Smooth muscle cell of the coronary artery (primary cell): ENCODE measurements around the gene CAPZB. TPM values are rescaled to one million over a fixed set of nuclear protein-coding genes. Genes with fewer than 3 reads are reported as not detected.

Experiments
- total RNA-seq: library from RNA; depleted of rRNA; stranded (reverse); fragments of >200 nt; gene quantifications from 2 replicates; pipeline ENCODE4 v1.2.3, GENCODE V29; 2014; ENCODE audit warnings: low replicate concordance

The CAPZB gene
- 99.0 and 126 TPM in 2 replicates for total RNA-seq

GRCh38 chr1:19485362-19486187, at the start of gene CAPZB:
Gene CAPZB (minus strand): TSS chr1:19485539. CDS start chr1:19485438, 101 bp downstream.

GRCh38 chr1:19311931-19312781, 173.2 kb downstream of the CAPZB start, which contains the start of the genes AKR7A2 and SLC66A1:
Gene AKR7A2 (minus strand): TSS chr1:19312144. CDS start chr1:19312124, 20 bp downstream.
Gene SLC66A1 (plus strand): TSS chr1:19312326. CDS start chr1:19317678, 5,352 bp downstream.

Other genes starting within 250 kb of the CAPZB start
- gene EMC1, start 234.0 kb downstream of the CAPZB start, total RNA-seq = 55.5 and 79.1 TPM in 2 replicates
- gene MRTO4, start 233.7 kb downstream of the CAPZB start, total RNA-seq = 11.3 and 20.7 TPM in 2 replicates
- gene AKR7A3, start 196.8 kb downstream of the CAPZB start, total RNA-seq = 0.12 and 0.15 TPM in 2 replicates
- gene AKR7A2, start 173.4 kb downstream of the CAPZB start, total RNA-seq = 44.9 and 66.7 TPM in 2 replicates
- gene SLC66A1, start 173.2 kb downstream of the CAPZB start, total RNA-seq = 13.6 and 14.7 TPM in 2 replicates
- gene NBL1, start 158.8 kb upstream of the CAPZB start, total RNA-seq = 70.5 and 556 TPM in 2 replicates
- gene HTR6, start 179.3 kb upstream of the CAPZB start, total RNA-seq = 0.23 TPM in 1 of 2 replicates, not detected in the other